GM12874 (cell line): ENCODE measurements around the gene CYP24A1.

ENCODE experiments used
- CTCF ChIP-seq: IDR thresholded peaks from 2 replicates; pipeline ENCODE4 v1.5.1; 2011; ENCODE audit warnings: low read depth, mild to moderate bottlenecking, control low read depth, low read length, moderate library complexity; ENCODE audit not compliant: insufficient read depth

Gene CYP24A1

GRCh38 chr20:54158226-54158625, 15.6 kb downstream of the CYP24A1 start:
- TF ChIP-seq CTCF: no peak

DNA sequence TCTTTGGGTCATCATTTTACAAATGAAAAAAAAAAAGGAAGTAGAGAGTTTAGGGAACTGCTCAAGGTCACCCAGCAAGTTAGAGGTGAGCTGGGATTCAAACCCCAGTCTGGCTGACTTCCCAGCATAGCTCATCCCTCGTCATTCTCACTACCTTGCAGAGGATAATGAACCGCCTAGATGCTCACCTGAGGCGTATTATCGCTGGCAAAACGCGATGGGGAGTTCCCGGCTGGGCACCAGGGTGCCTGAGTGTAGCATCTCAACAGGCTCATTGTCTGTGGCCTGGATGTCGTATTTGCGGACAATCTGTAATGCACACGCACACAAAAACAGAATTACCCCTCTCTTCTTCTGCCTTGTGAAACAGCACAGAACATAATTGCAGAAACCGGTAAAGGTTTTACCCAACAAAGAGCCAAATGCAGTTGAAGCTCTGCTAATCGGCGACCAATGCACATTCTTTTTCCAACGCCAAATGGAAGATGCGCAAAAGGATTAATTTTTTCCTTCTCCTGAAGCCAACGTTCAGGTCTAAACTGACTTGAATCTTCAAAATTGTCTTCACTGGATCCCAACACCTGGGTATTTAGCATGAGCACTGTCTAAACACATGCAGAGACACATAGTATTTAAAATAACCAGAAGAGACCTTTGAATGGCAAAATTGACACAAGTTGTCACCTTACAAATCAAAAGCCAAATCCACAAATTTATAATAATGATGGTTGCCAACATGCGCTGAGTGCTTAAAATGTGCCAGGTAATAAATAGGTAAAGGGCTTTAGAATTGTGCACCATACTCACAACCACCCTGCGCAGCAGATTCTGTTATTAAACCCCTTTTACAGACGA, 16.6 kb downstream of the CYP24A1 start:
- TF ChIP-seq CTCF: no peak

DNA sequence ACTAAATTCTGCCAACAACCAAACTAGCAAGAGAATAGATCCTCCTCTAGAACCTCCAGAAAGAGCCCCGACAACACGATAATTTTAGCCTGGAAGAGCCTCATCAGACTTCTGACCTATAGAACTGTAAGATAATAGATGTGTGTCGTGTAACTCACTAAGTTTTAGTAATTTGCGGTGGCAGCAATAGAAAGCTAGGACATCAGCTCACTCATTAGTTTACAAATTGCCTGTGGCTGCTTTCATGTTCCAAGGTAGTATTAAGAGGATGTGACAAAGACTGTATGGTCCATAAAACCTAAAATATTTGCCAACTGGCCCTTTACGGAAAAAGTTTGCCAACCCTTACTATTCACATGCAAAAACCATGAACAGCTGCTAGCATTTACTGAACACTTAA, 17.3 kb downstream of the CYP24A1 start:
- no peak for TF ChIP-seq CTCF

- TF ChIP-seq CTCF: no peak
Observed at GRCh38 chr20:54155736-54156317, 18.0 kb downstream of the CYP24A1 start.

DNA sequence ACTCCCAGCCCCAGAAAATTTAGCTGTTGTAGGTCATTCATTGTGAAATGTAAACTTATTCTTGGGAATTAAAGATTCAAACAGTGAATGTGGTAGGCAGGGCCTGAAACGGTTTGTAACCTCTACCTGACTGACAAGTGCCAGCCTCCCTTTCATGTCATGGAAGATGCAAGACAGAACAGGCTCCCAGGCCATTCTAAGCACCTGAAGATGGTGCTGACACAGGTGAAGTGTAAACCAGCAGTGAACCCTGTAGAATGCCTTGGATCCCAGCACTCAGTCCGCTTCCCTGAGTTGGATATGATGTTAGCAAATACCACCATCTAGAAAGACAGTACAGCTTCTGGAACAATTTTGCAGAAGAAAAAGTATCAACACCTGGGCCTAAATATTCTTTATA, 19.3 kb downstream of the CYP24A1 start:
- TF ChIP-seq CTCF: no peak

DNA sequence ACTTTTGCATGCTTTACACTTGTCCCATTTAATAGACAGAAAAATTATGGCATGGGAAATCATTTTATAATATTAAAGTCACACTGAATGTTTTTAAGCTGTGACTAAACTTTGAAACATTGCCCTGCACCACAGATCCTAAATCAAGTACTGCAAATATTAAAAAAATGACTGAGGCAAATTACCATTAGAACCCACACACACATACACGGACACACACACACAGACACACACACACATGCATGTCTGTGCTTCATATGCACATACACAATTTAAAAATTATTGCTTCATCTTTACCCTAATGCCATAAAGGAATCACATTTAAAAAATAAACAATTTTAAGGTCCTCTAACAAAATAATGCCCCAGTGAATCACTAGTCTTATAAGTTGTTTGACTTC, 19.9 kb downstream of the CYP24A1 start:
- no peak for TF ChIP-seq CTCF

- no peak for TF ChIP-seq CTCF
Observed at GRCh38 chr20:54153041-54153327, 20.8 kb downstream of the CYP24A1 start.
